Chondrocyte (in vitro differentiated cells): ENCODE measurements around the gene SYMPK. TPM values are rescaled to one million over a fixed set of nuclear protein-coding genes. Genes with fewer than 3 reads are reported as not detected.

Source experiments
- DNase-seq: peaks from one replicate; pipeline ENCODE4 v3.0.0; 2021; ENCODE audit warnings: mixed read lengths, low spot score
- H3K27ac Mint-ChIP-seq: one replicate; pipeline ENCODE4 v1.8.0; 2021; ENCODE audit warnings: mild to moderate bottlenecking, moderate library complexity, mixed read lengths; ENCODE audit not compliant: unreplicated experiment
- H3K27me3 Mint-ChIP-seq: 2 replicates; pipeline ENCODE4 v1.8.0; 2021; ENCODE audit warnings: low read depth, mixed read lengths
- H3K36me3 Mint-ChIP-seq: 2 replicates; pipeline ENCODE4 v1.8.0; 2021; ENCODE audit warnings: low read depth, mixed read lengths
- H3K4me1 Mint-ChIP-seq: 2 replicates; pipeline ENCODE4 v1.8.0; 2021; ENCODE audit warnings: low read depth, mild to moderate bottlenecking, mixed read lengths
- H3K4me3 Mint-ChIP-seq: one replicate; pipeline ENCODE4 v1.8.0; 2021; ENCODE audit warnings: mild to moderate bottlenecking, moderate library complexity, mixed read lengths; ENCODE audit not compliant: unreplicated experiment
- H3K9me3 Mint-ChIP-seq: 2 replicates; pipeline ENCODE4 v1.8.0; 2021; ENCODE audit warnings: low read depth, mixed read lengths
- CTCF ChIP-seq: fragments of 200-600 bp; sonication (generic); IDR thresholded peaks from 2 replicates; pipeline ENCODE4 v1.5.0; 2021; ENCODE audit warnings: antibody characterized with exemption, mild to moderate bottlenecking, moderate library complexity
- total RNA-seq: library from RNA; stranded (reverse); gene quantifications from 3 replicates; pipeline ENCODE4 v1.2.1, GENCODE V29; 2021

Gene SYMPK
- total RNA-seq, 1 donor from 2014 or later, result 56.5 TPM

- Mint-ChIP-seq H3K27me3 (no peaks in the 10 kb centered on the region), H3K36me3 (peaks cover 4% of the 10 kb centered on the region), H3K4me1 (peaks cover 23% of the 10 kb centered on the region), H3K9me3 (no peaks in the 10 kb centered on the region), H3K4me3 (peak overlapping the region; percentile 46), H3K27ac (no peak overlapping the region)
- DNase-seq, result no peak
- no peak for TF ChIP-seq CTCF
Observed at GRCh38 chr19:45884682-45885555, 22.0 kb upstream of the SYMPK start.

- H3K9me3 Mint-ChIP-seq, result no peaks in the 10 kb centered on the region
- no peak overlapping the region for H3K27ac Mint-ChIP-seq
- TF ChIP-seq CTCF, result no peak
- H3K4me3 Mint-ChIP-seq, result peak overlapping the region; percentile 35
- H3K36me3 Mint-ChIP-seq, result peaks cover 3% of the 10 kb centered on the region
- H3K27me3 Mint-ChIP-seq, result no peaks in the 10 kb centered on the region
- peak; percentile 94 for DNase-seq
- H3K4me1 Mint-ChIP-seq, result peaks cover 23% of the 10 kb centered on the region
Observed at GRCh38 chr19:45883881-45884681, 21.1 kb upstream of the SYMPK start.

GRCh38 chr19:45883586-45883880 lies 20.6 kb upstream of the SYMPK start:
- H3K27me3 Mint-ChIP-seq, result no peaks in the 10 kb centered on the region
- DNase-seq, result no peak
- peak overlapping the region; percentile 64 for H3K4me3 Mint-ChIP-seq
- peak overlapping the region; percentile 50 for H3K27ac Mint-ChIP-seq
- H3K9me3 Mint-ChIP-seq, result no peaks in the 10 kb centered on the region
- peak; percentile 74 for TF ChIP-seq CTCF
- peaks cover 23% of the 10 kb centered on the region for H3K4me1 Mint-ChIP-seq
- H3K36me3 Mint-ChIP-seq, result peaks cover 3% of the 10 kb centered on the region

GRCh38 chr19:45882652-45883585 lies 20.0 kb upstream of the SYMPK start:
- H3K9me3 Mint-ChIP-seq, result no peaks in the 10 kb centered on the region
- H3K4me1 Mint-ChIP-seq, result peaks cover 23% of the 10 kb centered on the region
- H3K27me3 Mint-ChIP-seq, result no peaks in the 10 kb centered on the region
- TF ChIP-seq CTCF, result peak; percentile 98
- no peak for DNase-seq
- H3K27ac Mint-ChIP-seq, result peak overlapping the region; percentile 50
- peak overlapping the region; percentile 64 for H3K4me3 Mint-ChIP-seq
- H3K36me3 Mint-ChIP-seq, result peaks cover 3% of the 10 kb centered on the region
